Measurements from ENCODE around the gene CCSER2.

Gene CCSER2

GRCh38 chr10:84511709-84512285 lies 183.4 kb downstream of the CCSER2 start:
- no peak for DNase-seq (ENCODE audit: low read depth)
- no peak overlapping the region for H3K4me3 ChIP-seq (ENCODE audit: low read length)
- no peak for TF ChIP-seq CTCF (conservative IDR thresholded peaks at IDR 0.05; ENCODE audit: low read depth, low read length)

- no peak overlapping the region for H3K4me3 ChIP-seq (ENCODE audit: low read length)
- no peak for TF ChIP-seq CTCF (conservative IDR thresholded peaks at IDR 0.05; ENCODE audit: low read depth, low read length)
- no peak for DNase-seq (ENCODE audit: low read depth)
Observed at GRCh38 chr10:84517554-84517953, 189.2 kb downstream of the CCSER2 start.

GRCh38 chr10:84519235-84519634 lies 190.8 kb downstream of the CCSER2 start:
- H3K4me3 ChIP-seq (ENCODE audit: low read length) = no peak overlapping the region
- DNase-seq (ENCODE audit: low read depth) = no peak
- TF ChIP-seq CTCF (conservative IDR thresholded peaks at IDR 0.05; ENCODE audit: low read depth, low read length) = no peak

GRCh38 chr10:84521013-84521412 lies 192.6 kb downstream of the CCSER2 start:
- no peak overlapping the region for H3K4me3 ChIP-seq (ENCODE audit: low read length)
- no peak for TF ChIP-seq CTCF (conservative IDR thresholded peaks at IDR 0.05; ENCODE audit: low read depth, low read length)
- no peak for DNase-seq (ENCODE audit: low read depth)

GRCh38 chr10:84521468-84521867 lies 193.1 kb downstream of the CCSER2 start:
- DNase-seq (ENCODE audit: low read depth) = no peak
- no peak overlapping the region for H3K4me3 ChIP-seq (ENCODE audit: low read length)
- TF ChIP-seq CTCF (conservative IDR thresholded peaks at IDR 0.05; ENCODE audit: low read depth, low read length) = no peak

GRCh38 chr10:84522612-84523462 lies 194.4 kb downstream of the CCSER2 start:
- no peak overlapping the region for H3K4me3 ChIP-seq (ENCODE audit: low read length)
- DNase-seq (ENCODE audit: low read depth) = no peak
- TF ChIP-seq CTCF (conservative IDR thresholded peaks at IDR 0.05; ENCODE audit: low read depth, low read length) = no peak

- H3K4me3 ChIP-seq (ENCODE audit: low read length) = no peak overlapping the region
- TF ChIP-seq CTCF (conservative IDR thresholded peaks at IDR 0.05; ENCODE audit: low read depth, low read length) = no peak
- no peak for DNase-seq (ENCODE audit: low read depth)
Observed at GRCh38 chr10:84523526-84523925, 195.1 kb downstream of the CCSER2 start.
